Activated naive CD4-positive, alpha-beta T cell (primary cell): ENCODE measurements around the gene PYURF.

Experiments used
- DNase-seq, 4 experiments: peaks; one replicate each; lab custom pipeline; 2025; lab: John Stamatoyannopoulos, UW

PYURF gene

GRCh38 chr4:88523325-88524129 lies at the start of gene PYURF:
TSS of gene PYURF (minus strand) at chr4:88523776. CDS start at chr4:88523700, 76 bp downstream.
- DNase-seq: peak; percentile 20 to 51 (median 26)

DNA sequence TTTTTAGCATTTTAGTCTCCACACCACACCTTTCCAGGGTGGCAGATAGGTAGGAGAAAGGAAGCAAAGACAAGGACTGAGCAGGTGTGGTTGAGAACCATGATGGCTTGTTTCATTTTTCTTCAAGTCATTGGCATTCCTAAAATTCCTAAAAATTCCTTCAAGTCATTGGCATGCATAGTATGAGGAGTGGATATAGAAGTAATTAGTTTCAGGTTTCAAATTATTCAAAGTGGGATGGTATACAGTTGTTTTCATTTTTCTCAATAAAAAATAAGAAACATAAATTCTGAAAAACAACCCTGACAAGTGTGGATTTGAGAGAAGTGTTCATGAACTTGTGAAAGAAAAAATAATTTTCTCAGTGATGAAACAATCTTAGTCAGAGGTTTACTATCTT lies 46.4 kb upstream of the PYURF start:
- DNase-seq: no peak

DNA sequence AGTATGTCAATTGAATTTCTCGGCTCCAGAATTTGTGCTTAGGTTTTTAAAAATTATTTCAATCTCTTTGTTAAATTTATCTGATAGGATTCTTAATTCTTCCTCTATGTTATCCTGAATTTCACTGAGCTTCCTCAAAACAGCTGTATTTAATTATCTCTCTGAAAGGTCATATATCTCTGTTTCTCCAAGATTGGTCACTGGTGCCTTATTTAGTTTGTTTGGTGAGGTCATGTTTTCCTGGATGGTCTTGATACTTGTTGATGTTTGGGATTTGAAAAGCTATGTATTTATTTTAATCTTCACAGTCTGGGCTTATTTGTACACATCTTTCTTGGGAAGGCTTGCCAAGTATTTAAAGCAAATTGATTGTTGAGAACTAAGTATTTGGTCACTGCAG lies 44.0 kb upstream of the PYURF start:
- no peak for DNase-seq

DNA sequence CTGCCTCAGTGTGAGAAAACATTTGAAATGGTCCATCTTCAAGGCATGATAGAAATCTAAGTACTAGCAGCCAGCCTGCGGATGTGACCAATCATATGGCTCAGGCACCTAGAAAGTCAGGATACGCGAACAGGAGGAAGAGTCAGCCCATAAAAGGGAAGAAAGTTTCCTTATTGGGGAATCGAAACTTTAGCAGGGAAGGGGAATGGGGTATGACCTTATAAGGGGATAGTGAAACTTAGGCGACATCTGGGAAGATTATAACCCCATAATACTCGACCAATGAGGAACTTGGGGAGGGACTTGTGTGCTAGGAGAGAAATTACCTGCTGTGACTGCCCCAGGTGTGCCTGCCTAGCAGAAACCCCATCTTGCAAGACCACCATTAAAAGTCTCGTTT lies 26.2 kb upstream of the PYURF start:
- no peak for DNase-seq

GRCh38 chr4:88539322-88540068 lies 15.9 kb upstream of the PYURF start:
- DNase-seq: peak; percentile 25 to 62 (median 38)

DNA sequence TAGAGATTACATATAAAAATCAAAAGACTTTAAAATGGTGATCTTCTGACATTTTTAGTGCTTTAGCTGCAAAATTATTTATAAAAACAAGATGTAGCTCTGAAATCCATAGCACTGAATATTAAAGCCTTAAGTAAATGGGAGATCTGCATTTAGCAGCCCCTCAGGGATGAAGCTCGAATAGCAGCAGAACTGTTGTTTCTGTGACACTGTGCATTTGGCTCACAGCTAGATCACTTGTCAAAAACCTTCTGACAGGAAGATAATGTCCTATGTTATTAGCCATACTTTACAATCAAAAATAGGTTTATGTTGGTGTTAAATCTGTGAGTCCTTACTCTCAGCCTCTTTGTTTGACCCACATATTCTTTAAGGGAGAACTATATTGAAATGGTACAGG lies 14.1 kb upstream of the PYURF start:
- no peak for DNase-seq

- no peak for DNase-seq
These were observed 11.6 kb upstream of the PYURF start for GRCh38 chr4:88535090-88535755.

GRCh38 chr4:88533937-88534750 lies 10.6 kb upstream of the PYURF start:
- no peak for DNase-seq

- no peak for DNase-seq
These were observed 9.7 kb upstream of the PYURF start for GRCh38 chr4:88533088-88533790.

DNA sequence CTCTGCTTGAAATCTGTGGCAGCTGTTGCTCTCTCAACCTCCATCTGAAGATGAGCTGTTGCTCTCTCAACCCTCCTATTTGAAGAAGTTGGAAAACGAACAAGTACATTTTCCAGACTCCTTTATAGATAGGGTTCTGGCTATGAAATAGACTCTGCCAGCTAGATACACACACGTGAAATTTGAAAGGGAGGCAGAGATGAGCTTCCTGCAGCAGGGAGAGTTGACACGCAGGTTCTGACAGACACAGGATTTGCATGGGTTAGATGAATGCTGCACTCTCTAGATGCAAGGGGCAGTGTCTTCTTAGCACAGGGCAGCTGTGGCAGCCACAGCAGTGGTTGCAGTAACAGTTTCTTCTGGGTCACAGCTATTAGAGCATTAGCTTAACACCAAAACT lies 8.0 kb upstream of the PYURF start:
- no peak for DNase-seq

DNA sequence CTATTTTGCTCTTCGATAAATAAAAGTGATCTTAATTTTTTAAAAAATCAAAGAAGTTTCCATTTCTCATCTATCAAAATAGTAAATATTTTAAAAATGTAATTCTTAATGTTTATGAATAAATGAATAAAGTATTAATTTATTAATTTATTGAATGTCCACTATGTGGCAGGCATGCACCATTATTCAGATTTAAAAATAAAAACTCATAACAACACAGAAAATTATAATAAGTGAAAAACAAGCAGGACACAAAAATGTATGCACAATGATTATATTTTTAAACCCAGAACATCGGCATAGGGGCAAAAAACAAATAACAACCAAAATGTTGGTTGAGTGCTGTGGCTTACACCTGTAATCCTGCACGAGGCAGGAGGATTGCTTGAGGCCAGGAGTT lies 5.3 kb upstream of the PYURF start:
- DNase-seq: no peak

- no peak for DNase-seq
These were observed 4.2 kb upstream of the PYURF start for GRCh38 chr4:88527787-88528186.

DNA sequence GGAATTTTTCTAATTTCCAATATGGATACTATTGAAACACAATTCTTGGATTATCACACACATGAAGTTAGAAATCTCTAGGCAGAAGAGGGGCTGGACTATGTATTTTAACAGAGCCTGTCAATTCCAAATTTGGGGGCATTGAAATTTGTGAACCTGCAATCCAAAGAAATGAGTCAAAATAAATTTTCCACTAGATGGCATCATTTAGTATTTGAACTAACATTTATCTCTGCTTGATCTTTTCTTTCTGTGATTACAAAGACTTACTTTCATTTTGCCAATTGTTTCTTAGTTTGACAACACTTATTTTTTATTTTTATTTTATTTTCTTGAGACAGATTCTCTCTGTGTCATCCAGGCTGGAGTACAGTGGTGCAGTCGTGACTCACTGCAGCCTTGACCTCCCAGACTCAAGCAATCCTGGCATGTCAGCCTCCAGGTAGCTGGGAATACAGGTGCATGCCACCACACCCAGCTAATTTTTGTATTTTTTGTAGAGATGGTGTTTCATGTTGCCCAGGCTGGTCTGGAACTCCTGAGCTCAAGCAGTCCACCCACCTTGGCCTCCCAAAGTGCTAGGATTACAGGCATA lies 2.7 kb upstream of the PYURF start:
- no peak for DNase-seq

DNA sequence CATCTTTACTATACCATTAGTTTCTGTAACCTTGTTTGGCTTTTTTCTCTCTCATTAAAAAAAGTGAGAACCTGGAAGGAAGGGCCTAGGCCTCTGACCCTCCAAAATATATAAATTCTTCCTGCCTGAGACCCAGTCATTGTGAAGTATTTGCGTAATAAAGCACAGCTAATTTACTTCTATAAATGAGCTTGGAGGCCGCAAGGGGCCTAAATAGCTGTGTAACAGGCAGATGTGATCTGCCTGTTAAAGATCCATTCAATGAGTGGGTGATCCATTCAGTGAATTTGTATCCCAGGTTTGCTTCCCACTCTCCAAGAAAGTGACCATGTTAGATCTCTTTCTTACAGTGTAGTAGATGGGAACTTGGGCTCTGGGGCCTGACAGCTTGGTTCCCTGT lies 595 bp upstream of the PYURF start:
- DNase-seq: no peak

GRCh38 chr4:88522702-88523324 lies 763 bp downstream of the PYURF start:
- peak in 2 of 4 experiments; percentile 6 to 24 for DNase-seq

DNA sequence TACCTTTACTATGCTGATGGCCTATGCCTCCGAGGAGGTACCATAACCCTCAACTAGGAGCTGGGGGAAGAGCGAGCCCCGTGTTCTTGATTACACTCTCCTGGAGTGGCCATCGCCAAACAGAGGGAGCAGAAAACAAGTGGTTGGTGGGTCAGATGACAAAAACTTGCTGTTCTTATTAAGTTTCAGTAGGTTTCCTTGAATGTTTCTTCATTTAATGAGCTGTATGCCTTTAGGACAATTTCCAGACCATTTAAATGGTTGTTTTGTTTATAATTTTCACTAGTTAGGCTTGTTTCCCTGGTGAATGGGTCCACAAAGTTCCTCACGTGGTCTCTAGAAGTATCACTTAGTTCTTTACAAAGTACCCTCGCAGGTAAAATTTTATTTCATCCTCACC lies 4.7 kb downstream of the PYURF start:
- DNase-seq: no peak

- no peak for DNase-seq
These were observed 5.8 kb downstream of the PYURF start for GRCh38 chr4:88517825-88518224.

- no peak for DNase-seq
These were observed 6.8 kb downstream of the PYURF start for GRCh38 chr4:88516746-88517145.

- no peak for DNase-seq
These were observed 8.7 kb downstream of the PYURF start for GRCh38 chr4:88514557-88515511.
